RWPE2 (cell line): ENCODE results near the gene SGF29.
"Not testable (repeated sequence)": the region's sequence is repeated elsewhere in the genome, so short reads cannot be mapped to it uniquely, and the experiment has no call there.

Experiments
- ATAC-seq: fragments of 200-7000 bp; cut with Tn5 transposase; 3 replicates; pipeline ENCODE4 v1.9.1; 2021; ENCODE audit warnings: low read depth
- DNase-seq: peaks from one replicate; pipeline ENCODE4 v3.0.0-alpha.2; 2020; ENCODE audit warnings: low spot score
- H3K27ac ChIP-seq: fragments of 450-650 bp; 2 replicates; pipeline ENCODE4 v1.5.1; 2017; ENCODE audit warnings: mild to moderate bottlenecking; ENCODE audit not compliant: poor library complexity, severe bottlenecking
- H3K27me3 ChIP-seq: fragments of 250-450 bp; sonication (Bioruptor Pico); 2 replicates; pipeline ENCODE4 v1.5.1; 2021; ENCODE audit warnings: mild to moderate bottlenecking, moderate library complexity; ENCODE audit not compliant: insufficient read depth, poor library complexity, severe bottlenecking
- H3K36me3 ChIP-seq: fragments of 250-450 bp; sonication (Bioruptor Pico); 2 replicates; pipeline ENCODE4 v1.5.1; 2020; ENCODE audit warnings: low read depth, mild to moderate bottlenecking, moderate library complexity
- H3K4me1 ChIP-seq: fragments of 250-450 bp; sonication (Bioruptor Pico); 2 replicates; pipeline ENCODE4 v1.5.1; 2021; ENCODE audit warnings: mild to moderate bottlenecking, moderate library complexity; ENCODE audit not compliant: insufficient read depth, poor library complexity, severe bottlenecking
- H3K4me3 ChIP-seq: fragments of 250-450 bp; sonication (Bioruptor Pico); 2 replicates; pipeline ENCODE4 v1.5.1; 2021; ENCODE audit warnings: mild to moderate bottlenecking, moderate library complexity; ENCODE audit not compliant: severe bottlenecking
- H3K9me3 ChIP-seq: fragments of 250-450 bp; sonication (Bioruptor Pico); 2 replicates; pipeline ENCODE4 v1.5.1; 2021; ENCODE audit warnings: mild to moderate bottlenecking, moderate library complexity; ENCODE audit not compliant: severe bottlenecking
- TF ChIP-seq, protein P1 (sequence below): fragments of 450-650 bp; IDR thresholded peaks from one replicate; pipeline ENCODE4 v1.5.1; 2017; ENCODE audit warnings: mild to moderate bottlenecking, moderate library complexity; ENCODE audit not compliant: poor library complexity, severe bottlenecking

Gene SGF29

DNA sequence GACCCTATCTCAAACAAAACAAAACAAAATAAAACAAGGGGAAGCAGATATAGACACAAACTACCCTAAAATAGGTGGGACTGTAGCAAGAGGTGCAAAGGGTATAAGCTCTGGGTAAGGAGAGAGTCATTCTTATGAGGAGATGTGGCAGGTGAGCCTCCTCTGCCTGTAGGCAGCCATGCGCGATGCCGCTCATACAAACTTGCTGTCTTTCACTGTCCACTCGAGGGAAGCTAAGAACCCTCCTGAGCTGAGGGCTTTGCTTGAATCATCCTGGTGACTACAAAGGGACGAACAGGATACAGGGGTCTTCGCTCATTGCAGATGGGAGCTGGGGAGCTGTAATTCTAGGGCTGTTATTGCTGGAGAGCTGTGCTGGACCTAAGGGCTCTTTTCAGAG is 32.3 kb upstream of the SGF29 start:
- Histone ChIP-seq H3K4me3 (no peak overlapping the region), H3K9me3 (no peaks in the 10 kb centered on the region), H3K27ac (no peak overlapping the region), H3K36me3 (no peaks in the 10 kb centered on the region), H3K27me3 (no peaks in the 10 kb centered on the region), H3K4me1 (no peaks in the 10 kb centered on the region)
- ATAC-seq (no peak), DNase-seq (no peak)
- TF ChIP-seq, protein P1, sequence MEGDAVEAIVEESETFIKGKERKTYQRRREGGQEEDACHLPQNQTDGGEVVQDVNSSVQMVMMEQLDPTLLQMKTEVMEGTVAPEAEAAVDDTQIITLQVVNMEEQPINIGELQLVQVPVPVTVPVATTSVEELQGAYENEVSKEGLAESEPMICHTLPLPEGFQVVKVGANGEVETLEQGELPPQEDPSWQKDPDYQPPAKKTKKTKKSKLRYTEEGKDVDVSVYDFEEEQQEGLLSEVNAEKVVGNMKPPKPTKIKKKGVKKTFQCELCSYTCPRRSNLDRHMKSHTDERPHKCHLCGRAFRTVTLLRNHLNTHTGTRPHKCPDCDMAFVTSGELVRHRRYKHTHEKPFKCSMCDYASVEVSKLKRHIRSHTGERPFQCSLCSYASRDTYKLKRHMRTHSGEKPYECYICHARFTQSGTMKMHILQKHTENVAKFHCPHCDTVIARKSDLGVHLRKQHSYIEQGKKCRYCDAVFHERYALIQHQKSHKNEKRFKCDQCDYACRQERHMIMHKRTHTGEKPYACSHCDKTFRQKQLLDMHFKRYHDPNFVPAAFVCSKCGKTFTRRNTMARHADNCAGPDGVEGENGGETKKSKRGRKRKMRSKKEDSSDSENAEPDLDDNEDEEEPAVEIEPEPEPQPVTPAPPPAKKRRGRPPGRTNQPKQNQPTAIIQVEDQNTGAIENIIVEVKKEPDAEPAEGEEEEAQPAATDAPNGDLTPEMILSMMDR: no peak

DNA sequence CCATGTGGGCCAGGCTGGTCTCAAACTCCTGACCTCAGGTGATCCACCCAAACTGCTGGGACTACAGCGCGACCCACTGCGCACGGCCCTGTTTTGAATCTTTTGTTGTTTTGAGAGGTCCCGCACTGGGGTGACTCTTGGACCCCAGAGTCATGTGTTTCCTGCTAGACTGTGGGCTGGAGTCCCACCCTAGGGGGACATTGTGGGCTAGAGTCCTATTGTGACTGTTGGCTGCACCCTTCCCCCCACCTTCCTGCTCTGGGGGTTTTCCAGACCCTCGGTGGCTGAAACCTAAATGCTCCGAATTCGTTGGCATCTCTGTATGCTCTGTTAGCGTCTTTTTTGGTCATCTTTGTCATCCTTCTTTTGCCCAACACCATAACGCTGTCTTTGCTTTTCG is 30.9 kb upstream of the SGF29 start:
- DNase-seq: no peak
- no peaks in the 10 kb centered on the region for H3K27me3 ChIP-seq
- H3K4me3 ChIP-seq: no peak overlapping the region
- TF ChIP-seq, protein P1: no peak
- no peaks in the 10 kb centered on the region for H3K4me1 ChIP-seq
- no peaks in the 10 kb centered on the region for H3K36me3 ChIP-seq
- H3K27ac ChIP-seq: no peak overlapping the region
- ATAC-seq: no peak
- no peaks in the 10 kb centered on the region for H3K9me3 ChIP-seq

DNA sequence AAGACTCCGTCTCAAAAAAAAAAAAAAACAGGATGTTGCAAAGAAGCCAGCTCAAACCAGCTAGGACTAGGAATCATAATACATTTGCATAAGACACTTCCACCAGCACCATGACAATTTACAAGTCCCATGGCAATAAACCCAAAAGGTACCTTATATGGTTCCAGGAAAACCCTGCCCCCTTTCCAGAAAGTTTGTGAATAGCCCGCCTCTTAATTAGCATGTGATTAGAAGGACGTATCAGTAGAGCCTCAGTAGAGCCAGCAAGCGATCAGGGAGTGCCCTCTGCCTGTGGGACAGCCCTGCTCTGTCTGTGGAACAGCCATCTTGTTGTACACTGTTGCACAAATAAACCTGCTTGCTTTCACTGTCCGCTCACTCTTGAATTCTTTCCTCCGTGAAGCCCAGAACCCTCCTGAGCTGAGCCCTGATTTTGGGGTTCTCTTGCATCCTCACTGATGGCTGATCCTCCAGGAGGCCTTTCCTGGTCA is 29.0 kb upstream of the SGF29 start:
- TF ChIP-seq, protein P1: no peak
- H3K27me3 ChIP-seq: no peaks in the 10 kb centered on the region
- no peaks in the 10 kb centered on the region for H3K9me3 ChIP-seq
- no peak overlapping the region for H3K27ac ChIP-seq
- H3K36me3 ChIP-seq: no peaks in the 10 kb centered on the region
- no peak overlapping the region for H3K4me3 ChIP-seq
- no peaks in the 10 kb centered on the region for H3K4me1 ChIP-seq
- no peak for ATAC-seq
- DNase-seq: no peak

DNA sequence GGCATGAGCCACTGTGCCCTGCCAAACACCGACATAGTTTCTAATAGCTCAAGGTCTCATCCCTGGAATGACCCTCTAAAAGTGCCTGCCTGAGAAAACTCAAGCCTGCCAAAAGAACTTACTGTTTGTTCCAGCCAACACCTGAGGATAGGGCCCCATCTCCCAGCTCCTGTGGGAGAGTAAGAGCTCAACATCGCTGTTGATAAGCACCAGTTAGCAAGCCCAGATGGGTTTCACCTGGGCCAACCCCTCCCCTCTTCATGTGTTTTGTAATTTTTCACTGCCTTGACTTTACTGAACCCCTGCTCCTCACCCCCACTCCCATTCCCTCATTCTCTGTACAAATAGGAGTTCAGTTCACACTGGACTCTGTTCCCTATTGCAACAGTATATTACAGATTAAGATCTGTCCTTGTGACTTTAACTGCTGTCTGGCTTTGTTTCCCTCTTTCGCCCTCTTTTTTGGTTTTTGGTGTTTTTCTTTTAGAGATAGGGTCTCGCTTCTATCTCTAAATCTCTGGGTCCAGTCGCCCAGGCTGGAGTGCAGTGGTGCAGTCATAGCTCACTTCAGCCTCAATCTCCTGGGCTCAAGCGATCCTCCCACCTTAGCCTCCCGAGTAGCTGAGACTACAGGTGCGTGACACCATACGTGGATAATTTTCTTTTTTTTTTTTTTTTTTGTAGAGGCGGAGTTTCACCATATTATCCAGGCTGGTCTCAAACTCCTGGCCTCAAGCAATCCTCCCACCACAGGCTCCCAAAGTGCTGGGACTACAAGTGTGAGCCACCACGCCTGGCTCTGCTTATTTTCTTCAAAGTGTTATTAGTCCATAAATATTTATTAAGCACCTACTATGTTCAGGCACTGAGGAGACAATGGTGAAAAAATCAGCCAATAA is 27.3 kb upstream of the SGF29 start:
- H3K9me3 ChIP-seq: no peaks in the 10 kb centered on the region
- no peaks in the 10 kb centered on the region for H3K4me1 ChIP-seq
- H3K27me3 ChIP-seq: no peaks in the 10 kb centered on the region
- TF ChIP-seq, protein P1: no peak
- H3K27ac ChIP-seq: no peak overlapping the region
- ATAC-seq (no peak), DNase-seq (no peak)
- no peak overlapping the region for H3K4me3 ChIP-seq
- H3K36me3 ChIP-seq: no peaks in the 10 kb centered on the region

DNA sequence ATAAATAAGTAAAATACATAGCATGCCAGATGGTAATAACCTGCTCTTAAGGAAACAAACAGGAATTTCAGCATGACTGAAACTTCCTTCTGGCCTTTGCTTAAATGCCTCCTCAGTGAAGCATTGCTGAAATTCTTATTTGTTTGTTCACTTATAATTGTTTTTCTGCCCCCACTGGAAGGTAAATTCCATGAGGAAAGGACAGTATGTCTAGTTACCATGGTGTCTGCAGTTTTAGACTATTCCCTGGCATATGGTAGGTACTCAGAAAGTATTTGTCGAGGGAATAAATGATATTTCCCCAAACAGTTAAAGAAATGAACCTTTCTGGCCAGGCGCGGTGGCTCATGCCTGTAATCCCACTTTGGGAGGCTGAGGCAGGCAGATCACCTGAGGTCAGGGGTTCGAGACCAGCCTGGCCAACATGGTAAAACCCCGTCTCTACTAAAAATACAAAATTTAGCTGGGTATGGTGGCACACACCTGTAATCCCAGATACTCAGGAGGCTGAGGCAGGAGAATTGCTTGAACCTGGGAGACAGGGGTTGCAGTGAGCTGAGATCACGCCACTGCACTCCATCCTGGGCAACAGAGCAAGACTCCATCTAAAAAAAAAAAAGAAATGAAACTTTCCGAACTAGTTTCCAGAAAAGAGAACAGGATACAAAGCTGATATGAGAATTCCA is 26.5 kb upstream of the SGF29 start:
- not testable (repeated sequence) for ATAC-seq, DNase-seq

More for the DNA sequence above, 26.5 kb upstream of the SGF29 start:
- H3K36me3 ChIP-seq, H3K9me3 ChIP-seq, H3K4me1 ChIP-seq, H3K27me3 ChIP-seq, H3K27ac ChIP-seq, H3K4me3 ChIP-seq: not testable (repeated sequence)
